Measurements from ENCODE around the gene EIF3B.
"Not testable (repeated sequence)": the region's sequence is repeated elsewhere in the genome, so short reads cannot be mapped to it uniquely, and the experiment has no call there.

The EIF3B gene

DNA sequence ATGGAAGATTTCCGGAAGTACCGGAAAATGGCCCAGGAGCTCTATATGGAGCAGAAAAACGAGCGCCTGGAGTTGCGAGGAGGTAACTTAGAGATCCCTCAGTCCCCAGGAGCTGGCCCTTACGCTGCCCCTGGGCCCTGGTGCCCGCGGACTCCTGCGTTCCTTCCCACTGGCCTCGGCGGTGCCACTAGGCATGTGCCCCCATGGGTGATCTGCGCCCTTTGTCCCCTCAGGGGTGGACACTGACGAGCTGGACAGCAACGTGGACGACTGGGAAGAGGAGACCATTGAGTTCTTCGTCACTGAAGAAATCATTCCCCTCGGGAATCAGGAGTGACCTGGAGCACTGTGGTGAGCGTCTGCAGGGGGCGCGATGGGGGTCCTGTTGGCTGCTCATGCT, 24.5 kb downstream of the EIF3B start:
- DNase-seq, result no peak

DNA sequence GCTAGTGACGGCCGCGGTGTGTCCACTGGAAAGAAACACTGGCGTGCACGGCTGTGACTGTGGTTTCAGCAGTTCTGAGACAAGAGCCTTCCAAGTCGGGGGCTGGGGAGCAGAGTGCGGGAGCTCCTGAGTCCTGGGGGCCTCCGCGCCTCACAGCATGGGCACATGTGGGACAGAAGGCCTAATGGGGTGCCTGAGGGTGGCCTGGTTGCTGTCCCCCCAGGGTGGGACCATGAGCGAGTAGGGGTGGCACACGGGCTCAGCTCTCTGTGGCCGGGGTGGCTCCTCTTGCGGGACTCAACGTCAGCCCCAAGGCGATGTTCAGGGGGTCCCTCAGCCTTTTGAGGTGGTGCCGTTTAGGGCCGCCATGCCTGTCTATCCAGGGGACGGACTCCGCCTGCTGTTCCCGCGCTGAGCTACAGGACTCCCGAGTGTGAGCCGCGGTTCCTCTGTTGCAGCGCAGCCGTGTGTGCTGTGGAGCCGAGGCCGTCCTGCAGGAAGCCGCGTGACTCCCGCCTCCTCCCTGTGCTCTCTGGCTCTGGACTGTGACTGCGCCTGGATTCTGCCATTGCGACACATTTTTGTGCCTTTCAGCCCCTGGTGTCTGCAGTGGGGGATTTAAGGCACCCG, 25.3 kb downstream of the EIF3B start:
- DNase-seq, result no peak

DNA sequence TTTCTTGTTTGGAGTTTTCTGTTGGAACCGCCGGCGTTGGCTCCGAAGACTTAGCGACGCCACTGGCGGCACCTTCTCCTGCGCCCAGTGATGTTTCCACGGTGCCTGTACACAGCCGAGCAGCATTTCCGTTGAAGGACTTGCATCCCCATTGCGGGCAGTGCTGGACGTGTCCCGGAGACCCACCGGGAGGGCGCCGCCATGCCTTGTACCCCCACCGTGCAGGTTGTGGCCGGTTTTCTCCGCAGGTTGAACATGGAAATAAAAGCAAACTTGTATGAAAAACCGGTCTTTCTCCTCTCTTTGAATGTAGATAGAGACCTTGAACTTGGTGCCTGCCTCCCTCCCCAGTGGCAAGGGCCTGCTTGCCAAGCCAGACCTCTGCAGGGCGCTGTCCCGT, 25.8 kb downstream of the EIF3B start:
- DNase-seq, result no peak

DNA sequence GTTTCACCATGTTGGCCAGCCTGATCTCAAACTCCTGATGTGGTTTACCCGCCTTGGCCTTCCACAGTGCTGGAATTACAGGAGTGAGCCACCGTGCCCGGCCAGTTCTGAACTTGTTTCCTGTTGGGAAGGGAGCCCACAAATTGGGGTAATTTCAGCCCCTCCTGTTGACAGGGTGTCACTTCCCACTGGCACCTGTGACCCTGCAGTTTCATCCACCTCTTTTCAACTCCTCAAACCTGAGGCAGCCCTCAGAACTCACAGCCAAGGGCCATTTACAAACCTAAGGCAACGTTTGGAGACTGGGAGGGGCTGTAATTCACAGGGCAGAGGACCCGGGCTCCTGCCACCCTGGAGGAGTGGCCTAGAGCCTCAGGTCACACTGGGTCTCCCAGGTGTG, 26.6 kb downstream of the EIF3B start:
- no peak for DNase-seq

DNA sequence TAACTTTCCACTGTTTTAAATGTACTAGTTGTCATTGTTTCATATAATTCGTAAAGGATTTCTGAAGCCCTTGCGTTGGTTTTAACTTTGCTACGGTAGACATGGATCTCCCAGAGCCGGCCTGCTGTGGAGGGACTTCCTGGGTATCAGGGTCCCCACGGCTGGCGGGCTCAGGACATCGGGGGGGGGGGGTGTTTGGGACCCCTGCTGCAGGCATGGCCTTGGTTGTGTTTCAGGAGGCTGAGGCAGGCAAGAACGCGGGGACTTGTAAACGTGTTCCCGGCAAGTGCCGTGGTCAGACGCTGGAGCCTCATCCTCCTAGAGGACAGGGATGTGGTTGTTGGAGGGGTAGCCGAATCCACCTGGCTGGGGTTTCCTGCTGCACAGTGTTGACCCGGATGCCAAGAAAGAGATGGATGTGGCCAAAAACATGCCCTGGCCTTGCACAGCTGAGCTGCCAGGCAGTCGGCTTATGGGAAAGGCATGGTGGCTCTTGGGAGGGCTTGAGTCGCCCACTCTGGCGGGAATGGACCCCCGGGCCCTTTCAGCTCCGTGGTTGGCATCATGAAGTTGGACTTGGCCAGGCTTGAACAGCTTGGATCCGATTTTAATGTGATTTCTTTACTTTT, 27.4 kb downstream of the EIF3B start:
- DNase-seq, result no peak

DNA sequence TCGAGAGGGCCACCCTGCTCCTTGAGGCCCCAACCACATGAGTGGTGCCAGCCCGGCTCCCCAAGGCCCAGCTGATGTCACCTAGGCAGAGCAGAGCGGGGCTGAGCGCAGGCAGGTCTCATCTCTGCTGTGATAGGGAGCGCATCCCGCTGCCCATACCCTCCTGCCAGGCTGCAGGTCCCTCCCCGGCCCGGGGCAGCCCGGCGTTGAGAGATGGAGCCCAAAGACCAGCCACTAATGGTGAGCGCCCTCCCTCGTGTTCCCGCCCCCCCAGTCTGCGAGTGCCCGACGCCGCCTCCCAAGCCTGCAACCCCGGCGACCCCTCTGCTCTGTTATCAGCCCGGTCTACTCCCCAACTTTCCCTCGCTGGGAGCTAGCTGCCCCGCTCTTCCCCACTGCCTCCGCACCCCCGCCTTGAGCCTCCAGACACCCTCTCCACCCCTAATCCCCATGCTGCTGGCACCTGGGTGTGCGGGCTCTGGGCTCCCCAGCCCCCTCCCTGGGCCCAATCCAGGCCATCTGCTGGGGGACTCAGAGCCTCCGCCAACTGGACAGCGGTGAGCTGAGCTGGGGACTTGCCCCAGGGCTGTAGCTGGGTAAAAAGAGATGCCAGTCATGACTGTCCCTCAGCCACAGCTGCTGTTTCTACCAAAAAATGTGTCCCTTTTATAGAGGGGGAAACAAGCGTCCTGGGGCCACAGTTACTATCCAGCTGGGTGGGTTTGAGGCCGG, 29.1 kb downstream of the EIF3B start:
- no peak for DNase-seq

DNA sequence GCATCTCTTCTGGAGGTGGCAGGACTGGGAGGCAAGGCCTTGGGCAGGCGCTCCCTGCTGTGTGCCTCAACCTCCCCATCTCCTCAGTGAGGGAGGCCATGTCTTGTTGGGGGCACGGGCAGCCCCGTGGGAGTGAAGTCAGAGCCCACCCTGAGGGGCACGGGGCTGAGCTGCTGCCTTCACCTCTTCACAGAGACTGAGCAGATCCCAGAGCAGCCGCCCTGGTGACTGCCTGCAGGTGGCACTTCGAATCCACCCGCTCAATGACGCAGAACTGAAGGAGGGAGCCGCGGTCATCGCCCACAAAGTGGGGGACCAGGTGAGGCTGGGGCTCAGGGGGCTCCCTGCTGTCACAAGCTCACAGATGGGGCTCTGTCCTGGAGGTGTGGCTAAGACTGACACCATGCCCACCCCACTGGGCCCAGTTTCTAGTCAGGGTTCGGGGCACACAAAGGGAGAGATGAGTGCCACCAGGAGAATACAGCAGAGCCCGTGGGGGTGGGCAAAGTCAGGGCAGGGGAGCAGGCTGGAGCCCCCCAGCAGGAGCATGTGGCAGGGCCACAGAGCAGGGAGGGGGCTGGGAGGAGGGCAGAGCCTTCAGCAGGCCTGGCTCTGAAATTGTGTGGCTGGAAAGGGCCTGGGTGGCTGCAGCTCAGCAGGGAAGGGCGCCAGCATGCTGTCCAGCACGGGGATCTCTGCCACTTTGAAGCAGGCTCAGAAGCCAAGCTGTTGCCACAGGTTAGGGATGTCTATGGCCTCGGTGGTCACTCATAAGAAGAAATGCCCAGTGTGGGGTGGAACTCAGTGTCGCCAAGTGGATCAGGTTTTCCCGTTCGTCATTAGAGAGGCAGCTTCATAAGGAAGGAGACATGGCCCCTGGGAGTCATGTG, 30.0 kb downstream of the EIF3B start:
- DNase-seq, result no peak

DNA sequence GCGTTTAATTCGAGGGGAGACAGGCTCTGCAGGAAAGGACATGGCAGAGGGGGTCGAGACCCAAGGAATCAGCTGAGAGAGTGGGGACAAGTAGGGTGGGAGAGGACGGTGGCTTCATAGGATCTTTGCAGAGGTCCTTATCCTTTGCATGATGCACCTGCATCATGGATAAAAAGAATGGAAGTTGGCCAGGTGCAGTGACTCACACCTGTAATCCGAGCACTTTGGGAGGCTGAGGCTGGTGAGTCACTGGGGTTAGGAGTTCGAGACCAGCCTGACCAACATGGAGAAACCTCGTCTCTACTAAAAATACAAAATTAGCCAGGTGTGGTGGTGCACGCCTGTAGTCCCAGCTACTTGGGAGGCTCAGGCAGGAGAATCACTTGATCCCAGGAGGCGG, 31.5 kb downstream of the EIF3B start:
- not testable (repeated sequence) for DNase-seq

DNA sequence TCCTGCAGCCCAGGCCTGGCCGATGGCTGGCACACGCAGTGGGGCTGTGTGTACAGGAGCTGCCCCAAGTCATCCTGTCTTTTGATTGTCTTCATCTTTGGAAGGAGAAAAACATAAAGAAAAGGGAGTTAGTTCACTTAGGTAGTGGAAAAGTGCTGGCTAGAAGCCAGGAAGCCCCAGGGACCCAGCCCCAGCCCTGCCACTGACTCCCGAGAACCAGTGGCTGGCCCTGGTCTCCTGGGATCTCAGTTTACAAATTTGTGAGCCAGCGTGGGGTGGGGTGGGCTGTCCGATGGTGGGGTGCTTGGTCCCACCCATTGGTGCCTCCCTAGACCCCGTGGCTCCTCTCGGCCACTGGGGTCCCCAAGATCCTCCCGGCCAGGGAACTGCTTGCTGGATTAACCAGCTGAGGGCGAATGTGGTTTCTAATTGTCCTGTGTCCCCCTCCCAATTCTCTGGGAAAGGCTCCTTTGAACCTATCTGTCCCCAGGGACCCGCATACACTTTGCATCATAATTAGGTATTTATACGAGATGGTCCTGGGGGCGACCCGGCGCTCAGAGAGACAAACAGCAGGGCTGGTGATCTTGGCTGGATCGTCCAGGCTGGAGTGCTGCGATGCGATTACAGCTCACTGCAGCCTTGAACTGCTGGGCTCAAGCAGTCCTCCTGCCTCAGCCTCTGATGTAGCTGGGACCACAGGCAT, 32.5 kb downstream of the EIF3B start:
- no peak for DNase-seq

DNA sequence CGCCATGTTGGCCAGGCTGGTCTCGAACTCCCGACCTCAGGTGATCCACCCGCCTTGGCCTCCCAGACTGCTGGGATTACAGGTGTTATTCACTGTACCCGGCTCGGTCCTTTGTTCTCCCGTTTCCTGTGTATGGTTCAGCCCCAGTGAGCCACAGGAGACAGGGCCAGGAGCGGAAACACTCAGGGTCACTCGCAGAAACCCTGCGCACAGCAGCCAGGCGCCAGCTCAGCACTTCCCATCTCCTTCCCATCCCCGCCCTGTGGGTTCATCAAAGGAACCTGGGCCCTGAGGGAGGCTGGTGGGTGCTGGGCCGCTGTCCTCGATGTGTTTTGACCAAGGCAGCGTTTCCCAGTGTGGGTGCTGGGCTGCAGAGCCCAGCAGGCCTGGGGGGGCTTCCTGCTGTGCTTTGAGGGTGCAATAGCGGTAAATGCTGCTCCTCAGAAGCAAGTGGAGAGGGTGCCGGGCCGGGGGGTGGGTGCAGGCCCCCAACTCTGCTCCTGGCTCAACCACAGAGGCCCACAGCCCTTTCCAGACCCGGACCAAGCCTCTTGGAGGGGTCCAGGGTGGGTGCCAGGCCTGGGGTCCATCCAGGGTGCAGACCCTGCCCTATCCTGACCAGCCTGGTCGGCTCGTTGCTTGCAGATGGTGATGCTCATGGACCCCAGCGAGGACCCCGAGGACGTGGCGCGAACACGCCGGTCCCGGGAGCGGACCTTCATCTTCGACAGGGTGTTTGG, 33.4 kb downstream of the EIF3B start:
- DNase-seq, result no peak

DNA sequence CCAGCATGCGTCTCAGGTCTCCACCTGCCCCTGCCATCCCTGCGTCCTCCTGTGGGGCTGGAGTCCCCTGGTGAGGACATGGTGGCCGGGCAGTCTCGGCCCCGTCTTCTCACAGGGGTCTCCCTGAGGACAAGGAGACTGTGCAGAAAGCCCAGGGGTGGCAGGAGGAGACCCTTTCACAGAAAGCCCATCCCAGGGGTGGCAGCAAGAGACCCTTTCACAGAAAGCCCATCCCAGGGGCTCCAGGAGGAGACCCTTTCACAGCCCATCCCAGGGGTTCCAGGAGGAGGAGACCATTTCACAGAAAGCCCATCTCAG, 34.0 kb downstream of the EIF3B start:
- no peak for DNase-seq

DNA sequence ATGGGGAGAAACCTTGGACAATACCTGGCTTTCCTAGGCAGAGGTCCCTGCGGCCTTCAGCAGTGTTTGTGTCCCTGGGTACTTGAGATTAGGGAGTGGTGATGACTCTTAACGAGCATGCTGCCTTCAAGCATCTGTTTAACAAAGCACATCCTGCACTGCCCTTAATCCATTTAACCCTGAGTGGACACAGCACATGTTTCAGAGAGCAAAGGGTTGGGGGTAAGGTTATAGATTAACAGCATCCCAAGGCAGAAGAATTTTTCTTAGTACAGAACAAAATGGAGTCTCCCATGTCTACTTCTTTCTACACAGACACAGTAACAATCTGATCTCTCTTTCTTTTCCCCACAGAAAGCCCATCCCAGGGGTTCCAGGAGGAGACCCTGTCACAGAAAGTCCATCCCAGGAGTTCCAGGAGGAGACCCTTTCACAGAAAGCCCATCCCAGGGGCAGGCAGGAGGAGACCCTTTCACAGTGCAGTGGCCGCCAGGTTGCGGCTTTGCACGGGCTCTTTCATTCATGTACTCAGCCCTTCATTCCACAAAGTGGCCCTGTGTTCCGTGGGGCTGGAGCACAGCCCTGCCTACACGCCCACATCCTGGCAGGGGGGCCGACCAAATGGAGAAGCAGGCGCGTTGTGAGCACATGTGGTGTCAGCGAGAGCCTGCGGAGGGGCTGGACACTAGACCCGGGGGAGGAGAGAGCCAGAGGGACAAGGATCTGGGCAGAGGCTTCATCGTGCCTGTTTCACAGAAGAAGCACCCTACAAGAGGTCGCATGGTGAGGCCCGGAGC, 35.6 kb downstream of the EIF3B start:
- not testable (repeated sequence) for DNase-seq

DNA sequence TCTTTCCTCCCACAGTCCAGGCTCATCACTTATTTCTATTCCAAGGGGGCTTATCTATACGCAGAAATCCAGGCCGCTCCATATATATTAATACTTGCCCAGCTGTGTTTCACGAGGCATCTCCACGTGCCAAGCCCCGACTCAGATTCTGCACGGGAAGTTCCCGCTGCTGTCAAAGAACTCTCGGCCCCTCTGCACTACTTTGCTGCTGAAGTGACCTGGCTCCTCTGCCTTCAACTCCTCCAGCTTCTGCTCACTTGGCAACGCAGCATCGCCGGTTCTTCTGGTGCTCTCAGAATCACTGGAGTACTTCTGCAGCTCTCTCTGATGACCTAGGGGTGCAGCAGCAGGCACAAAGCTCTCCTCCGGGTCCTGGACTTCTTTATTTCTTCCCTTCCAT, 39.1 kb downstream of the EIF3B start:
- no peak for DNase-seq

DNA sequence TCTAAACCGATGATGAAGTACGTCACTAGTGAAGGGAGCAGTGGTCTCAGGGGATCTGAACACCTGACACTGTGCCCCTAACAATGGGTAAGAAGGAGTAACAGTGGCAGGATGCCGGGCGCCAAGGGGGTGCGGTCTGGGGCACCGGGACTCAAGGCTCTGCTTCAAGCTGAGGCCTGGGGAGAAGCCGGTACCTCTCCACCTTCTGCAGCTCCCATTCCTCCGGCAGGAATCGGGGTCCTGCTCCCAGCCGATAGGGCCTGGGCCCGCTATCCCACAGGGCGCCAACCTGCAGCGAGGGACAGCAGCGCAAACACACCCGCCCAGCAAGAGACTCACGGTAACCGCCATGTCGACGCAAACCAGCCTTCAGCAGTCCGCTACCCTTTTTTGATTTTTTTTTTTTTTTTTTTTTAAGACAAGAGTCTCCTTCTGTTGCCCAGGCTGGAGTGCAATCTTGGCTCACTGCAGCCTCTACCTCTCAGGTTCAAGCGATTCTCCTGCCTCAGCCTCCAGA, 40.0 kb downstream of the EIF3B start:
- no peak for DNase-seq

DNA sequence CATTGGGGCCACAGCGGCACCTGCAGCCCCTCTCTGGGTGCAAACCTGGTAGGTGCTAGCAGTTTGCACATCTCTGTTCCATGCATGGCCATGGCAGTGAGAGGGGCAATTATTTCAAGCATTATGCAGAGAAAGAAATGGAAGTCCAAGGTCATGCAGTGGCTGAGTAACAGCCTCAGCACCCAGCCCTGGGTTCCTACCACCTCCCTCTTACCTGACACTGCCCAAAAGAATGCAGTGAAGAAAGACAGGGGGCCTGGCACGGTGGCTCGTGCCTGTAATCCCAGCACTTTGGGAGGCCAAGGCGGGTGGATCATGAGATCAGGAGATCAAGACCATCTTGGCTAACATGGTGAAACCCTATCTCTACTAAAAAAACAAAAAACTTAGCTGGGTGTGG, 43.9 kb downstream of the EIF3B start:
- no peak for DNase-seq

DNA sequence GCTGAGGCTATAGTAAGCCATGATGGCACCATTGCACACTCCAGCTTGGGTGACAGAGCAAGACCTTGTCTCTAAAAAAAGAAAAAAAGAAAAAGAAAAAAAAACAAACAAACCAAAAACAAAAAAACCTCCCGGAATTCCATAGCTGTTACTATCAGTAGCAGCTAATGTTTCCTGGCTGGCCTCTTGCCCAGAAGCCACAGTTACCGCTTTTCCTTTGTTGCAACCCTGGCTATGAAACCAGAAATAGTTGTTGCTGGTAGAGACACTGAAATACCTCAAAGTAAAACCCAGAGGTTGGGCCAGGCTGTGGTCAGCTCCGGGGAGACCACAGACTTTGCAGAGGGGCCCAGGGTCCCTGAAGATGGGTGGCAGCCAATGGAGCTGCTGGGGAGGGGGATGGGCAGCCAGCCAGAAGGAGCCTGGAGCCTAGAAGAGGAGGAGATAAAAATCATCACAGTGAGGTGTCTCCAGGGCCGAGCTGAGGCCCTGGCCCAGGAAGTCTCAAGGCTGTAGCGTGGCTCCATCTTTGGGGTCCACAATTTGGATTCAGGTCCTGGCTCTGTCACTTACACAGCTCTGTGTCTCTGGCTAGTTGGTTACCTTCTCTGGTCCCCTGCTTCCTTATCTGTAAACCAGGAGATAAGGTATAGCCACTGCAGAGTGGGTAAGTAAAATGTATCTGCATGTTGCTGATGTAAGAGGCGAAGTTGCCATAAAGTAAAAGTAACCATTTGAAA, 45.4 kb downstream of the EIF3B start:
- DNase-seq, result no peak

DNA sequence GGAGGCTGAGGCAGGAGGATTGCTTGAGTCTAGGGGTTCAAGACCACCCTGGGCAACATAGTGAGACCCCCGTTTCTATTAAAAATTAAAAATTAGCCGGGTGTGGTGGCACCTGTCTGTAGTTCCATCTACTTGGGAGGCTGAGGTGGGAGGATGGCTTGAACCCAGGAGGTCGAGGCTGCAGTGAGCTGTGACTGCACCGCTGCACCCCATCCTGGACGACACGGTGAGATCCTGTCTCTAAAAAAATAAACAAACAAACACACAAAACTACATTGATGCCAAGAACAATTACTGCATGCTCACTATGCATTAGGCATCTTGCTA, 48.0 kb downstream of the EIF3B start:
- no peak for DNase-seq

DNA sequence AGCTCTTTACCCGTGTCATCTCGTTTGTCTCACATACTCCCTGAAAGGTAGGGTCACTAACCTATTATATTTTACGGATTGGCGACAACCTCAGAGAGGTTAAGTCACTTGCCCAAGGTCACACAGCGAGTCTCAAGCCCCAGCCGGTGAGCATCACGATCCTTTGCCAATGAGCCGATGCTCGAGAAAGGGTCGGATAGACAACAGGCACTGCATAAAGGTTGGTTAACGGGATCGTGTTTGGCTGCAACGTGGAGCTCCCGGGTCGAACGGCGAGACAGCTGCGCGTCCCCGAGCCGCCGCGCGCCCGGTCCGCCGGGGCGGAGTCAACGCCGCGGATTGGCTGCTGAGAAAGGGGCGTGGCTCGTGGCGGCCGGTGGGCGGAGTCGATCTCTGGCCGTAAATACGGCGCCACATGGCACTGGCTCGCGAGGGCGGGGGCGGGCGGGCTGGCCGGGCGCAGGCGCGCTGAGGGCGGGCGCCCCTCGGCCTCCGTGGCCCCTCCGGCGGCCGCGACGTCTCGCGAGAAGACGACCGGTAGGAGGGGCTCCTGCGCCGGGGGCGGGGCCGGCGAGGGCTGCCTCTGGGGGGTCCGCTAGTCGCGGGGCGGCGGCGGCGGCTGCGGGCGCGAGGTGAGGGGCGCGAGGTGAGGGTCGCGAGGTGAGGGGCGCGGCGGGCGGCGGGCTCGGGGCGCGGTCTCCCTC, 48.5 kb downstream of the EIF3B start, which contains the start of gene CHST12:
Gene CHST12, plus strand, starts transcription at position 598 of the 704 bp plus-strand sequence. CDS start 29,029 bp downstream, outside the sequence.
- DNase-seq, result peak; percentile 96
